IMR-90 (cell line): ENCODE results near the gene AVPI1. TPM values are rescaled to one million over a fixed set of nuclear protein-coding genes. Genes with fewer than 3 reads are reported as not detected.
"Not testable (repeated sequence)": the region's sequence is repeated elsewhere in the genome, so short reads cannot be mapped to it uniquely, and the experiment has no call there.

ENCODE experiments used
- ATAC-seq: fragments of 200-7000 bp; cut with Tn5 transposase; 2 replicates; pipeline ENCODE4 v1.9.1; 2020; ENCODE audit warnings: low read depth, mild to moderate bottlenecking, moderate library complexity
- BruUV-seq: library from RNA; stranded (reverse); fragments of 400-500 nt; replicated peaks from 2 replicates; lab custom pipeline; 2021; lab: Mats Ljungman, UMichigan
- CTCF ChIA-PET: fragments of 300-600 bp; formaldehyde crosslinking; extraction: SDS; loops from one replicate; lab custom pipeline; 2021; ENCODE audit warnings: antibody characterized with exemption; lab: Yijun Ruan, JAX
- POLR2A ChIA-PET: fragments of 300-600 bp; sonication (Branson Sonifier 250); formaldehyde crosslinking; loops from one replicate; lab custom pipeline; 2022; ENCODE audit warnings: antibody characterized with exemption; ENCODE audit not compliant: unreplicated experiment; lab: Charles Lee
- DNase-seq: peaks from one replicate; pipeline ENCODE4 v3.0.0; 2013
- H2AFZ ChIP-seq: replicated peaks from 2 replicates; pipeline ENCODE3; 2013; ENCODE audit warnings: low read length, mild to moderate bottlenecking; ENCODE audit not compliant: poor library complexity
- H2AK5ac ChIP-seq: 2 replicates; pipeline ENCODE4 v1.6.1; 2013; ENCODE audit warnings: low read depth, low read length, inconsistent platforms
- H2AK9ac ChIP-seq: replicated peaks from 2 replicates; pipeline ENCODE3; 2013; ENCODE audit warnings: mild to moderate bottlenecking, low read depth, low read length, moderate library complexity; ENCODE audit not compliant: poor library complexity
- H2BK120ac ChIP-seq: 2 replicates; pipeline ENCODE4 v1.6.1; 2013; ENCODE audit warnings: low read depth, low read length, inconsistent platforms
- H2BK15ac ChIP-seq: 3 replicates; pipeline ENCODE4 v1.6.1; 2013; ENCODE audit warnings: low read depth, low read length, inconsistent platforms
- H2BK20ac ChIP-seq: 2 replicates; pipeline ENCODE4 v1.6.1; 2013; ENCODE audit warnings: low read depth, mild to moderate bottlenecking, inconsistent platforms, low read length, moderate library complexity
- H2BK5ac ChIP-seq: 2 replicates; pipeline ENCODE4 v1.6.1; 2013; ENCODE audit warnings: mild to moderate bottlenecking, low read depth, low read length, inconsistent platforms; ENCODE audit not compliant: poor library complexity, severe bottlenecking
- H3K14ac ChIP-seq: replicated peaks from 2 replicates; pipeline ENCODE4 v1.6.1; 2013; ENCODE audit warnings: low read depth, low read length, inconsistent platforms
- H3K18ac ChIP-seq: 2 replicates; pipeline ENCODE4 v1.6.1; 2013; ENCODE audit warnings: low read depth, low read length, control low read depth
- H3K23ac ChIP-seq: 2 replicates; pipeline ENCODE4 v1.6.1; 2013; ENCODE audit warnings: low read depth, low read length, inconsistent platforms
- H3K27ac ChIP-seq: 2 replicates; pipeline ENCODE4 v1.5.1; 2013; ENCODE audit warnings: mild to moderate bottlenecking, control low read depth, low read length; ENCODE audit not compliant: insufficient read depth
- H3K27me3 ChIP-seq: 2 replicates; pipeline ENCODE4 v1.6.1; 2013; ENCODE audit warnings: low read length; ENCODE audit not compliant: control insufficient read depth, insufficient read depth
- H3K36me3 ChIP-seq: 2 replicates; pipeline ENCODE4 v1.6.1; 2013; ENCODE audit warnings: low read length, mixed read lengths; ENCODE audit not compliant: control insufficient read depth, insufficient read depth
- H3K4ac ChIP-seq: 2 replicates; pipeline ENCODE4 v1.6.1; 2013; ENCODE audit warnings: low read depth, low read length, inconsistent platforms
- H3K4me1 ChIP-seq: 2 replicates; pipeline ENCODE4 v1.6.1; 2013; ENCODE audit warnings: low read length, mixed read lengths; ENCODE audit not compliant: control insufficient read depth, insufficient read depth
- H3K4me2 ChIP-seq: 2 replicates; pipeline ENCODE4 v1.6.1; 2013; ENCODE audit warnings: low read depth, mild to moderate bottlenecking, control low read depth, low read length, moderate library complexity
- H3K4me3 ChIP-seq: 2 replicates; pipeline ENCODE4 v1.5.1; 2013; ENCODE audit warnings: low read depth, mild to moderate bottlenecking, control low read depth, low read length, moderate library complexity; ENCODE audit not compliant: insufficient read depth
- H3K56ac ChIP-seq: 2 replicates; pipeline ENCODE4 v1.6.1; 2013; ENCODE audit warnings: low read length, inconsistent platforms; ENCODE audit not compliant: insufficient read depth; ENCODE audit errors: extremely low read depth
- H3K79me1 ChIP-seq, 2 experiments: 2 replicates each; pipeline ENCODE4 v1.6.1; 2013; ENCODE audit warnings: low read length in 2 of 2, inconsistent platforms in 1 of 2, low read depth in 1 of 2
- H3K9ac ChIP-seq: 2 replicates; pipeline ENCODE4 v1.6.1; 2013; ENCODE audit warnings: low read depth, low read length, control low read depth
- H3K9me1 ChIP-seq: 2 replicates; pipeline ENCODE4 v1.6.1; 2013; ENCODE audit warnings: low read length, inconsistent platforms; ENCODE audit not compliant: insufficient read depth
- H3K9me3 ChIP-seq: 2 replicates; pipeline ENCODE4 v1.6.1; 2013; ENCODE audit warnings: low read length; ENCODE audit not compliant: control insufficient read depth, insufficient read depth
- H4K20me1 ChIP-seq: 2 replicates; pipeline ENCODE4 v1.6.1; 2013; ENCODE audit warnings: low read length, inconsistent platforms; ENCODE audit not compliant: insufficient read depth
- H4K5ac ChIP-seq: 2 replicates; pipeline ENCODE4 v1.6.1; 2013; ENCODE audit warnings: mild to moderate bottlenecking, low read depth, low read length, control low read depth
- H4K8ac ChIP-seq, 2 experiments: 2 replicates each; pipeline ENCODE4 v1.6.1; 2013; ENCODE audit warnings: low read depth in 2 of 2, low read length in 2 of 2, control low read depth in 1 of 2, inconsistent platforms in 1 of 2
- H4K91ac ChIP-seq: 2 replicates; pipeline ENCODE4 v1.6.1; 2013; ENCODE audit warnings: low read depth, low read length, inconsistent platforms; ENCODE audit not compliant: insufficient read depth
- WGBS, 2 experiments: methylation state at CpG; one replicate each; pipeline versions ENCODE4 v1.1.5 to v1.1.7; 2013; ENCODE audit warnings: missing lambda C conversion rate in 2 of 2; ENCODE audit not compliant: insufficient read length in 1 of 2; ENCODE audit errors: extremely low coverage in 2 of 2; 5-methylcytosine and 5-hydroxymethylcytosine counted together
- dilution Hi-C: fragments of 300-500 bp; cut with HindIII; formaldehyde crosslinking; loops from one replicate; pipeline ENCODE4 v1.14.3; 2018; ENCODE audit warnings: low sequenced_read_pairs; ENCODE audit not compliant: unreplicated experiment
- in situ Hi-C: fragments of 300-500 bp; cut with MboI; formaldehyde crosslinking; loops from 3 replicates; pipeline ENCODE4 v1.14.3; 2019; ENCODE audit warnings: low sequenced_read_pairs, inconsistent platforms, mixed read lengths
- intact Hi-C: fragments of 100-400 bp; cut with micrococcal nuclease; formaldehyde crosslinking; loops from 2 replicates; pipeline ENCODE4 v1.10.0; 2022
- polyA plus RNA-seq, 3 experiments: library from polyadenylated mRNA; depleted of rRNA; stranded (reverse); fragments of >200 nt; gene quantifications; 2 replicates each; pipeline ENCODE4 v1.2.3, GENCODE V29; 2012; ENCODE audit warnings: low replicate concordance in 1 of 3
- total RNA-seq: library from RNA; depleted of rRNA; stranded (reverse); fragments of >200 nt; gene quantifications from 2 replicates; pipeline ENCODE4 v1.2.3, GENCODE V29; 2012

The AVPI1 gene
- total and polyA plus RNA-seq, 2 of the 4 experiments (the other 2 are of a cell fraction), result 26.7 to 29.8 TPM

GRCh38 chr10:97639090-97639489, 48.0 kb downstream of the AVPI1 start:
- H3K4me3 ChIP-seq, H3K4ac ChIP-seq, dilution Hi-C loops, H2BK5ac ChIP-seq, in situ Hi-C loops, H2AFZ ChIP-seq, H3K9me3 ChIP-seq, H3K18ac ChIP-seq, H4K20me1 ChIP-seq, ATAC-seq, H3K4me2 ChIP-seq, H3K56ac ChIP-seq, H3K27me3 ChIP-seq, H4K8ac ChIP-seq, H3K36me3 ChIP-seq, intact Hi-C loops, H3K14ac ChIP-seq, DNase-seq, H2BK120ac ChIP-seq, H3K4me1 ChIP-seq, H3K9ac ChIP-seq, H3K23ac ChIP-seq, H4K5ac ChIP-seq, H2AK9ac ChIP-seq, BruUV-seq, H3K9me1 ChIP-seq, H4K91ac ChIP-seq, H2BK20ac ChIP-seq, H2BK15ac ChIP-seq, H3K27ac ChIP-seq, POLR2A ChIA-PET, H2AK5ac ChIP-seq: not testable (repeated sequence)
- CTCF ChIA-PET, result interaction anchor here (0.7 kb wide), 1 partner anchor 51 kb away, joined by 6 read pairs; no protein-coding TSS in a partner anchor
- H3K79me1 ChIP-seq, result peaks cover 4 to 25% of the 10 kb centered on the region in 2 experiments; a peak in 3 of 4 replicates
- WGBS, 2 experiments, result no CpG with 5 or more reads among the region's 3 CpGs
